ENCODE measurements around the gene AGPAT4. TPM values are rescaled to one million over a fixed set of nuclear protein-coding genes. Genes with fewer than 3 reads are reported as not detected.

AGPAT4 gene
- total RNA-seq, 1 experiment from 2014 or later = 0.07 TPM

DNA sequence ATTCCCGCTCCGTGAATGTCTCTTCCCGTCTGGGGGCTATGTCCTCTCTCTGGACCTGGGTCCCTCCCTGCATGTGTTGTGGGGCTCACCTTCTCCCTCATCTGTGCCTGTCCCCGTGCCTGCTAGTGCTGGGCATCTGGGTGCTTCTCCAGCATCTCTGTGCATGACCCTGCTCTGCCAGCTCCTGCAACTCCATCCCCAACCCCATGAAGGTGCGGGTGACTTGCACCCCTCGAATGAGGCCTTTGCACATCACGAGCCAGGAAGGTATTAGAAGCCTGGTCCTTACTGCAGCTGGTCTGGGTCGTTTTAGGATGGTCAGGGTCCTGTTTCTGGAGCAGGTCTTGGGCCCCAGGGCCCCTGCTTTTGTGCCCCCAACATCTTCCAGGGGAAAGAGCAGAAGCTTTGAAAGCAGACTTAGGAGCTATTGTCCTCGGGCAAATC is 109.7 kb downstream of the AGPAT4 start:
- Histone ChIP-seq H3K27me3 (ENCODE audit: insufficient read depth, low read depth) (peaks cover 95% of the 10 kb centered on the region), H4K20me1 (ENCODE audit: insufficient read depth) (no peaks in the 10 kb centered on the region), H2AFZ (no peak overlapping the region), H3K9me3 (ENCODE audit: insufficient read depth, low read depth) (no peaks in the 10 kb centered on the region), H3K36me3 (ENCODE audit: low read depth) (no peaks in the 10 kb centered on the region), H3F3A (ENCODE audit: insufficient read depth, low read depth) (no peaks in the 10 kb centered on the region), H3K4me2 (no peak overlapping the region), H3K9me2 (ENCODE audit: insufficient read depth) (no peaks in the 10 kb centered on the region), H3K4me1 (replicated peaks; ENCODE audit: insufficient read depth) (no peaks in the 10 kb centered on the region), H3K27ac (no peak overlapping the region), H3K4me3 (no peak overlapping the region), H3K79me2 (ENCODE audit: low read depth) (no peaks in the 10 kb centered on the region)
- BruUV-seq (replicated peaks) = no TSS peak
- CTCF ChIA-PET = no interaction called here
- no peak for TF ChIP-seq CTCF (conservative IDR thresholded peaks at IDR 0.05)
- TF ChIP-seq EZH2 (IDR thresholded peaks at IDR 0.05; ENCODE audit: low read depth) = no peak
- no peak for DNase-seq
- POLR2A ChIA-PET (ENCODE audit: unreplicated experiment) = no interaction called here
- intact Hi-C loops (cut with micrococcal nuclease; ENCODE audit: unreplicated experiment) = no loop called here

DNA sequence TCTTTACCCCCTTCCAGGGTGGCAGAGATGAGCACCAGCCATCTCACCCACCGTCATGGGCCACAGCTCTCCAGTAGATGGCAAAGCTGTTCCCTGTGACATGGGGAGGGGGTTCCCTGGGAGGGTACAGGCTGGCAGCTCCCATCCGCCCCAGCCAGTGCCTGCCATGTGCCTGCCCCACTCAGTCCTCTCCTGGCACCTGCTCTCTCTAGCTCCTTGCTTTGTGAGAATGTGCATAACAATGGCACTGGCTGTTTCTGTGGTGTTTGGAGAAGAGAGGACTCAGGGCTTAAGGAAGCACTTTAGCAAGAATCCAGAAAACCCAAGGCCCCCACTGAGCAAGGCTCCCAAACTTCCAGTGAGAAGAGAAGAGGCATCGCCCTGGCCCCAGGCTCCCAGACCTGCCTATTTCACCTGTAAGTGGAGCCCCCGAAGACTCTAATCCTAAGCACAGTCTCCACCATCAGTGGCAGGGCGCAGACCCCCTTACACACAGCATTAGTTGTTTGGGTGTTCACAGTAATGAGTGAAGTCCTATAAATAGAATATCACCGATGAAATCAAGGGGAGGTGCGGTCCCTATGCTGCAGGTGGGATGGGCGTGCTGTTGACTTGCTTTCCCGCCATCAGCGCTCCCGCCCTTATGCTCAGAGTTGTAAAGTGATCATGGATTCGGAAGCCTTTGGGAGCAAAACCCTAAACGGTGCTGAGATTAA is 110.2 kb downstream of the AGPAT4 start:
- BruUV-seq (replicated peaks) = no TSS peak
- ChIA-PET POLR2A (ENCODE audit: unreplicated experiment) (no interaction called here), CTCF (no interaction called here)
- Histone ChIP-seq H3K4me2 (no peak overlapping the region), H3K9me3 (ENCODE audit: insufficient read depth, low read depth) (no peaks in the 10 kb centered on the region), H3K9me2 (ENCODE audit: insufficient read depth) (no peaks in the 10 kb centered on the region), H3K27ac (no peak overlapping the region), H3K27me3 (ENCODE audit: insufficient read depth, low read depth) (peaks cover 95% of the 10 kb centered on the region), H3K4me3 (no peak overlapping the region), H3K36me3 (ENCODE audit: low read depth) (no peaks in the 10 kb centered on the region), H2AFZ (no peak overlapping the region), H3F3A (ENCODE audit: insufficient read depth, low read depth) (no peaks in the 10 kb centered on the region), H4K20me1 (ENCODE audit: insufficient read depth) (no peaks in the 10 kb centered on the region), H3K79me2 (ENCODE audit: low read depth) (no peaks in the 10 kb centered on the region), H3K4me1 (replicated peaks; ENCODE audit: insufficient read depth) (no peaks in the 10 kb centered on the region)
- DNase-seq = no peak
- TF ChIP-seq CTCF (conservative IDR thresholded peaks at IDR 0.05) = no peak
- TF ChIP-seq EZH2 (IDR thresholded peaks at IDR 0.05; ENCODE audit: low read depth) = no peak
- intact Hi-C loops (cut with micrococcal nuclease; ENCODE audit: unreplicated experiment) = no loop called here

DNA sequence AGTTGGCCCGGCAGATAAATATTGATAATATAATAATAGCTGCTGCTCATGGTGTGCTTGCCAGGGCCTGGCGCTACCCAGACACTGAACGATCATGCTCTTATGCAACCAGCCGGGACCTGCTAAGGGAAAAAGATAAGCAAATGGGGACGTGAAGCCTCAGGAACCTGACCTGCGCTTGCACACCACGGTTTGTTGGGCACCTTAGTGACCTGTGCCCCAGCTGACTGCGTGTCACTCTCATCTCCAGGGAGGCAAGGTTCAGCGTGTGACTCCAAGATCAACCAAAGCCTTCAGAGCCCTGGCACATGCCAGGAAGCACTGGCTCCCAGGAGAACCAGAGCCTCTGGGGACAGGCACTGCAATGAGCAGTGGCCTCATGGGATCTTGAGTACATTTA is 111.1 kb downstream of the AGPAT4 start:
- TF ChIP-seq EZH2 (IDR thresholded peaks at IDR 0.05; ENCODE audit: low read depth) = no peak
- no peak for TF ChIP-seq CTCF (conservative IDR thresholded peaks at IDR 0.05)
- ChIA-PET CTCF (no interaction called here), POLR2A (ENCODE audit: unreplicated experiment) (no interaction called here)
- DNase-seq = no peak
- Histone ChIP-seq H3K27me3 (ENCODE audit: insufficient read depth, low read depth) (peaks cover 95% of the 10 kb centered on the region), H3K4me2 (no peak overlapping the region), H3K79me2 (ENCODE audit: low read depth) (no peaks in the 10 kb centered on the region), H3K36me3 (ENCODE audit: low read depth) (no peaks in the 10 kb centered on the region), H3K4me3 (no peak overlapping the region), H3K9me2 (ENCODE audit: insufficient read depth) (no peaks in the 10 kb centered on the region), H4K20me1 (ENCODE audit: insufficient read depth) (no peaks in the 10 kb centered on the region), H3F3A (ENCODE audit: insufficient read depth, low read depth) (no peaks in the 10 kb centered on the region), H3K9me3 (ENCODE audit: insufficient read depth, low read depth) (no peaks in the 10 kb centered on the region), H2AFZ (no peak overlapping the region), H3K4me1 (replicated peaks; ENCODE audit: insufficient read depth) (no peaks in the 10 kb centered on the region), H3K27ac (no peak overlapping the region)
- intact Hi-C loops (cut with micrococcal nuclease; ENCODE audit: unreplicated experiment) = no loop called here
- no TSS peak for BruUV-seq (replicated peaks)
